ENCODE data around the gene CD8B.
"Not testable (repeated sequence)": the region's sequence is repeated elsewhere in the genome, so short reads cannot be mapped to it uniquely, and the experiment has no call there.

CD8B gene

GRCh38 chr2:86861628-86862379 lies at the start of gene CD8B:
CD8B (minus strand) TSS chr2:86861886; CDS start chr2:86861865, 21 bp downstream.
- not testable (repeated sequence) for DNase-seq

GRCh38 chr2:86905868-86906267 lies 44.2 kb upstream of the CD8B start:
- not testable (repeated sequence) for DNase-seq

- not testable (repeated sequence) for DNase-seq
These were observed 39.0 kb upstream of the CD8B start for GRCh38 chr2:86900687-86901086.

- DNase-seq, result not testable (repeated sequence)
These were observed 24.3 kb upstream of the CD8B start for GRCh38 chr2:86886026-86886425.

GRCh38 chr2:86882865-86883264 lies 21.2 kb upstream of the CD8B start:
- not testable (repeated sequence) for DNase-seq

GRCh38 chr2:86882118-86882665 lies 20.5 kb upstream of the CD8B start:
- not testable (repeated sequence) for DNase-seq

- DNase-seq, result not testable (repeated sequence)
These were observed 17.3 kb upstream of the CD8B start for GRCh38 chr2:86878986-86879385.

- DNase-seq, result not testable (repeated sequence)
These were observed 9.3 kb upstream of the CD8B start for GRCh38 chr2:86870941-86871340.

- not testable (repeated sequence) for DNase-seq
These were observed 7.3 kb upstream of the CD8B start for GRCh38 chr2:86868895-86869468.

GRCh38 chr2:86862380-86862703 lies 656 bp upstream of the CD8B start:
- not testable (repeated sequence) for DNase-seq

- not testable (repeated sequence) for DNase-seq
These were observed 511 bp downstream of the CD8B start for GRCh38 chr2:86861175-86861574.

- not testable (repeated sequence) for DNase-seq
These were observed 1.1 kb downstream of the CD8B start for GRCh38 chr2:86860573-86860972.

- not testable (repeated sequence) for DNase-seq
These were observed 4.0 kb downstream of the CD8B start for GRCh38 chr2:86857688-86858087.

GRCh38 chr2:86856498-86856897 lies 5.2 kb downstream of the CD8B start:
- not testable (repeated sequence) for DNase-seq

GRCh38 chr2:86855981-86856380 lies 5.7 kb downstream of the CD8B start:
- not testable (repeated sequence) for DNase-seq

GRCh38 chr2:86851581-86851980 lies 10.1 kb downstream of the CD8B start:
- DNase-seq, result not testable (repeated sequence)

- not testable (repeated sequence) for DNase-seq
These were observed 19.0 kb downstream of the CD8B start for GRCh38 chr2:86842607-86843234.

GRCh38 chr2:86841330-86841729 lies 20.4 kb downstream of the CD8B start:
- DNase-seq, result not testable (repeated sequence)

- DNase-seq, result not testable (repeated sequence)
These were observed 21.7 kb downstream of the CD8B start for GRCh38 chr2:86839871-86840548.

GRCh38 chr2:86839455-86839854 lies 22.2 kb downstream of the CD8B start:
- DNase-seq, result not testable (repeated sequence)

GRCh38 chr2:86837714-86838113 lies 24.0 kb downstream of the CD8B start:
- DNase-seq, result not testable (repeated sequence)

GRCh38 chr2:86836915-86837695 lies 24.6 kb downstream of the CD8B start:
- DNase-seq, result not testable (repeated sequence)

Measured in activated CD4-positive, alpha-beta T cell treated with anti-CD3 and anti-CD28 coated beads for 1 hour (primary cell).